GM12873 (cell line): Measurements from ENCODE around the gene VPS8.

ENCODE experiments used
- CTCF ChIP-seq: IDR thresholded peaks from 2 replicates; pipeline ENCODE4 v1.5.1; 2012; ENCODE audit warnings: low read depth, mild to moderate bottlenecking, moderate library complexity, low read length, control low read depth; ENCODE audit not compliant: insufficient read depth; ENCODE audit errors: missing control alignments

VPS8 gene

GRCh38 chr3:184769382-184770170, 42.4 kb upstream of the VPS8 start:
- TF ChIP-seq CTCF: no peak

GRCh38 chr3:184770541-184770940, 41.4 kb upstream of the VPS8 start:
- TF ChIP-seq CTCF: no peak

GRCh38 chr3:184771301-184772127, 40.5 kb upstream of the VPS8 start:
- TF ChIP-seq CTCF: no peak

- TF ChIP-seq CTCF: no peak
Observed at GRCh38 chr3:184772667-184773272, 39.2 kb upstream of the VPS8 start.

GRCh38 chr3:184773283-184774186, 38.4 kb upstream of the VPS8 start:
- no peak for TF ChIP-seq CTCF

GRCh38 chr3:184776916-184777315, 35.0 kb upstream of the VPS8 start:
- no peak for TF ChIP-seq CTCF
